Measurements from ENCODE around the gene PRSS27. TPM values are rescaled to one million over a fixed set of nuclear protein-coding genes. Genes with fewer than 3 reads are reported as not detected.
"Not testable (repeated sequence)": the region's sequence is repeated elsewhere in the genome, so short reads cannot be mapped to it uniquely, and the experiment has no call there.

PRSS27 gene
- total RNA-seq, 2 experiments from 2014 or later, result 1.2 to 1.4 TPM

- Mint-ChIP-seq H3K9me3 (no peaks in the 10 kb centered on the region), H3K4me1 (ENCODE audit: low read depth) (peaks cover 1% of the 10 kb centered on the region), H3K27ac (no peak overlapping the region), H3K36me3 (ENCODE audit: low read depth) (peaks cover 13% of the 10 kb centered on the region), H3K27me3 (no peaks in the 10 kb centered on the region), H3K4me3 (no peak overlapping the region)
- CTCF ChIA-PET, result no interaction called here
- no peak for DNase-seq
- TF ChIP-seq, protein P1, sequence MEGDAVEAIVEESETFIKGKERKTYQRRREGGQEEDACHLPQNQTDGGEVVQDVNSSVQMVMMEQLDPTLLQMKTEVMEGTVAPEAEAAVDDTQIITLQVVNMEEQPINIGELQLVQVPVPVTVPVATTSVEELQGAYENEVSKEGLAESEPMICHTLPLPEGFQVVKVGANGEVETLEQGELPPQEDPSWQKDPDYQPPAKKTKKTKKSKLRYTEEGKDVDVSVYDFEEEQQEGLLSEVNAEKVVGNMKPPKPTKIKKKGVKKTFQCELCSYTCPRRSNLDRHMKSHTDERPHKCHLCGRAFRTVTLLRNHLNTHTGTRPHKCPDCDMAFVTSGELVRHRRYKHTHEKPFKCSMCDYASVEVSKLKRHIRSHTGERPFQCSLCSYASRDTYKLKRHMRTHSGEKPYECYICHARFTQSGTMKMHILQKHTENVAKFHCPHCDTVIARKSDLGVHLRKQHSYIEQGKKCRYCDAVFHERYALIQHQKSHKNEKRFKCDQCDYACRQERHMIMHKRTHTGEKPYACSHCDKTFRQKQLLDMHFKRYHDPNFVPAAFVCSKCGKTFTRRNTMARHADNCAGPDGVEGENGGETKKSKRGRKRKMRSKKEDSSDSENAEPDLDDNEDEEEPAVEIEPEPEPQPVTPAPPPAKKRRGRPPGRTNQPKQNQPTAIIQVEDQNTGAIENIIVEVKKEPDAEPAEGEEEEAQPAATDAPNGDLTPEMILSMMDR (IDR thresholded peaks at IDR 0.05), result no peak
- ATAC-seq, result no peak
- intact Hi-C loops (cut with micrococcal nuclease), result no loop called here
- POLR2A ChIA-PET, result interaction anchor here (1.0 to 1.2 kb wide), 2 partner anchors 11 to 18 kb away, joined by 3 read pairs; no protein-coding TSS in a partner anchor
Measured at GRCh38 chr16:2698103-2698870, 21.7 kb downstream of the PRSS27 start.

- Mint-ChIP-seq H3K9me3 (no peaks in the 10 kb centered on the region), H3K4me3 (no peak overlapping the region), H3K27ac (no peak overlapping the region), H3K27me3 (no peaks in the 10 kb centered on the region), H3K4me1 (ENCODE audit: low read depth) (peaks cover 1% of the 10 kb centered on the region), H3K36me3 (ENCODE audit: low read depth) (peaks cover 13% of the 10 kb centered on the region)
- ChIA-PET POLR2A (interaction anchor here (1.0 to 1.2 kb wide), 2 partner anchors 10 to 19 kb away, joined by 3 read pairs; no protein-coding TSS in a partner anchor), CTCF (no interaction called here)
- intact Hi-C loops (cut with micrococcal nuclease), result no loop called here
- ATAC-seq, result no peak
- TF ChIP-seq, protein P1 (IDR thresholded peaks at IDR 0.05), result no peak
- no peak for DNase-seq
Measured at GRCh38 chr16:2697401-2697948, 22.5 kb downstream of the PRSS27 start.

GRCh38 chr16:2696601-2697250, 23.3 kb downstream of the PRSS27 start:
- H3K9me3 Mint-ChIP-seq; H3K4me3 Mint-ChIP-seq; H3K36me3 Mint-ChIP-seq (ENCODE audit: low read depth); POLR2A ChIA-PET; H3K27me3 Mint-ChIP-seq; ATAC-seq; H3K4me1 Mint-ChIP-seq (ENCODE audit: low read depth); H3K27ac Mint-ChIP-seq; DNase-seq; CTCF ChIA-PET; intact Hi-C loops (cut with micrococcal nuclease): not testable (repeated sequence)

GRCh38 chr16:2692948-2693651, 26.9 kb downstream of the PRSS27 start:
- Mint-ChIP-seq H3K4me3 (no peak overlapping the region), H3K9me3 (no peaks in the 10 kb centered on the region), H3K36me3 (ENCODE audit: low read depth) (peaks cover 6% of the 10 kb centered on the region), H3K4me1 (ENCODE audit: low read depth) (peaks cover 4% of the 10 kb centered on the region), H3K27ac (no peak overlapping the region), H3K27me3 (no peaks in the 10 kb centered on the region)
- ATAC-seq, result no peak
- ChIA-PET CTCF (no interaction called here), POLR2A (no interaction called here)
- intact Hi-C loops (cut with micrococcal nuclease), result no loop called here
- TF ChIP-seq, protein P1 (IDR thresholded peaks at IDR 0.05), result no peak
- no peak for DNase-seq

- TF ChIP-seq, protein P1 (IDR thresholded peaks at IDR 0.05), result no peak
- H3K36me3 Mint-ChIP-seq (ENCODE audit: low read depth), result peaks cover 4% of the 10 kb centered on the region
- POLR2A ChIA-PET, result interaction anchor here (1.0 kb wide), 1 partner anchor 10 kb away, joined by 3 read pairs; the partner anchor contains the start of gene KCTD5
- H3K4me3 Mint-ChIP-seq, result no peak overlapping the region
- intact Hi-C loops (cut with micrococcal nuclease), result no loop called here
- ATAC-seq (no peak), DNase-seq (no peak)
- CTCF ChIA-PET, result no interaction called here
- H3K27ac Mint-ChIP-seq, result no peak overlapping the region
- no peaks in the 10 kb centered on the region for H3K27me3 Mint-ChIP-seq
- no peaks in the 10 kb centered on the region for H3K9me3 Mint-ChIP-seq
- peaks cover 9% of the 10 kb centered on the region for H3K4me1 Mint-ChIP-seq (ENCODE audit: low read depth)
Measured at GRCh38 chr16:2692251-2692947, 27.6 kb downstream of the PRSS27 start.
